Breast epithelium (tissue), 4 donors: Measurements from ENCODE around the gene EPC1. TPM values are rescaled to one million over a fixed set of nuclear protein-coding genes. Genes with fewer than 3 reads are reported as not detected.

ENCODE experiments used
- DNase-seq, 2 donors: peaks; one replicate each; pipeline ENCODE4 v3.0.0-alpha.2; 2019; ENCODE audit warnings: low spot score in 2 of 2
- H3K27ac ChIP-seq, 2 donors: fragments of 200-600 bp; sonication (generic) in 1 of 2; one replicate each; pipeline ENCODE4 v1.5.1; 2016 to 2019; ENCODE audit warnings: mild to moderate bottlenecking in 1 of 2
- H3K27me3 ChIP-seq, 2 donors: fragments of 200-600 bp; sonication (generic) in 1 of 2; one replicate each; pipeline versions ENCODE4 v1.5.1 to v1.6.0; 2017 to 2019; ENCODE audit warnings: control low read depth in 1 of 2, mild to moderate bottlenecking in 1 of 2
- H3K36me3 ChIP-seq: fragments of 200-600 bp; one replicate; pipeline ENCODE4 v1.5.1; 2019
- H3K4me1 ChIP-seq, 2 donors: fragments of 200-600 bp; sonication (generic); one replicate each; pipeline ENCODE4 v1.5.1; 2016 to 2019; ENCODE audit warnings: control low read depth in 1 of 2
- H3K4me3 ChIP-seq, 3 donors: fragments of 200-600 bp; sonication (generic); 1 replicate in 2 of 3; 2 replicates in 1 of 3; pipeline ENCODE4 v1.5.1; 2016 to 2019; ENCODE audit warnings: mild to moderate bottlenecking in 3 of 3, moderate library complexity in 2 of 3
- H3K9me3 ChIP-seq, 2 donors: fragments of 200-600 bp; sonication (generic) in 1 of 2; one replicate each; pipeline ENCODE4 v1.5.1; 2016 to 2019; ENCODE audit warnings: control low read depth in 1 of 2
- POLR2A ChIP-seq: fragments of 450-650 bp; IDR thresholded peaks from one replicate; pipeline ENCODE4 v1.6.1; 2016; ENCODE audit warnings: antibody characterized with exemption, mild to moderate bottlenecking, moderate library complexity
- POLR2AphosphoS5 ChIP-seq, 3 donors: sonication (generic); formaldehyde crosslinking; IDR thresholded peaks; one replicate each; pipeline ENCODE4 v1.6.1; 2017; ENCODE audit warnings: antibody characterized with exemption in 3 of 3
- intact Hi-C: fragments of 100-400 bp; cut with DNase I; formaldehyde crosslinking; loops from one replicate; pipeline ENCODE4 v1.15.1; 2023; ENCODE audit warnings: low total_unique reads
- total RNA-seq, 3 donors: library from RNA; depleted of rRNA; stranded (reverse); fragments of >200 nt; gene quantifications; one replicate each; pipeline ENCODE4 v1.1.0, GENCODE V29; 2016
- TF ChIP-seq, protein P1 (sequence below), 3 donors: fragments of 450-650 bp; IDR thresholded peaks; one replicate each; pipeline ENCODE4 v1.5.1; 2016 to 2017; ENCODE audit warnings: antibody characterized with exemption in 3 of 3, mild to moderate bottlenecking in 3 of 3, moderate library complexity in 3 of 3

EPC1 gene
- total RNA-seq, 3 donors from 2014 or later = 49.4 to 78.7 (median 60.0) TPM

DNA sequence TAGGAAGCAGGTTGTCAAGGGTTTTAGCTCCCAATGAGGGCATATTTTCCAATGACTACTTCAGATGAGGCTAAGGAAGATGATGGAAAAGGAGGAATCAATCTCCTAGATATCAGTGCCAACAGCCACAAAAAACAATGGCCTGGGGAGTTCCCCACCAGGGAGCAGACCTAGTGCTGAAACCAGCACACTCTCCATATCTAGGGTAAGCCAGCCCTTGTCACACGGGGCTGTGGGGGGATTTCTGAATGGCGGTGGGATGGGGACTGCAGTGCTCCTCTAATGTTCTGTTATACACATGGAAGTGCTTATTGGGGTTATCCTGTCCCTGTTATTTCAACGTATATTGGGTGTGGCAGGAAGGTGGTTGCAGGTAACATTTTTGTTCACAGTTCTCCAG is 18.5 kb downstream of the EPC1 start:
- Histone ChIP-seq H3K27ac (no peak overlapping the region), H3K36me3 (no peaks in the 10 kb centered on the region), H3K4me1 (peaks cover 0 to 9% of the 10 kb centered on the region in 2 donors), H3K4me3 (no peak overlapping the region), H3K27me3 (no peaks in the 10 kb centered on the region), H3K9me3 (no peaks in the 10 kb centered on the region)
- TF ChIP-seq, protein P1, sequence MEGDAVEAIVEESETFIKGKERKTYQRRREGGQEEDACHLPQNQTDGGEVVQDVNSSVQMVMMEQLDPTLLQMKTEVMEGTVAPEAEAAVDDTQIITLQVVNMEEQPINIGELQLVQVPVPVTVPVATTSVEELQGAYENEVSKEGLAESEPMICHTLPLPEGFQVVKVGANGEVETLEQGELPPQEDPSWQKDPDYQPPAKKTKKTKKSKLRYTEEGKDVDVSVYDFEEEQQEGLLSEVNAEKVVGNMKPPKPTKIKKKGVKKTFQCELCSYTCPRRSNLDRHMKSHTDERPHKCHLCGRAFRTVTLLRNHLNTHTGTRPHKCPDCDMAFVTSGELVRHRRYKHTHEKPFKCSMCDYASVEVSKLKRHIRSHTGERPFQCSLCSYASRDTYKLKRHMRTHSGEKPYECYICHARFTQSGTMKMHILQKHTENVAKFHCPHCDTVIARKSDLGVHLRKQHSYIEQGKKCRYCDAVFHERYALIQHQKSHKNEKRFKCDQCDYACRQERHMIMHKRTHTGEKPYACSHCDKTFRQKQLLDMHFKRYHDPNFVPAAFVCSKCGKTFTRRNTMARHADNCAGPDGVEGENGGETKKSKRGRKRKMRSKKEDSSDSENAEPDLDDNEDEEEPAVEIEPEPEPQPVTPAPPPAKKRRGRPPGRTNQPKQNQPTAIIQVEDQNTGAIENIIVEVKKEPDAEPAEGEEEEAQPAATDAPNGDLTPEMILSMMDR (IDR thresholded peaks at IDR 0.05) = no peak
- TF ChIP-seq POLR2AphosphoS5 (IDR thresholded peaks at IDR 0.05) = no peak
- no peak for TF ChIP-seq POLR2A
- intact Hi-C loops = no loop called here
- DNase-seq = no peak

DNA sequence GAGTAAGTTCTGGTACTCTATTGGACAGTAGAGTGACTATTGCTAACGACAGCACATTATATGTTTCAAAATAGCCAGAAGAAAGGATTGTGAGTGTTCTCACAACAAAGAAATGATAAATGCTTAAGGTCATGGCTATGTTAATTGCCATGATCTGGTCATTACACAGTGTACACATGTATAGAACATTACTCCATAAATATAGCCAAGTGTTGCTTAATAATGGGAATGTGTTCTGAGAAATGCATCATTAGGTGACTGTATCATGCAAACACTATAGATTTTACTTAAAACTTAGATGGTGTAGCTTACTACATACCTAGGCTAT is 19.6 kb downstream of the EPC1 start:
- TF ChIP-seq POLR2AphosphoS5 (IDR thresholded peaks at IDR 0.05) (no peak), POLR2A (no peak)
- TF ChIP-seq, protein P1 (IDR thresholded peaks at IDR 0.05) = no peak
- Histone ChIP-seq H3K9me3 (no peaks in the 10 kb centered on the region), H3K4me3 (no peak overlapping the region), H3K36me3 (no peaks in the 10 kb centered on the region), H3K27me3 (no peaks in the 10 kb centered on the region), H3K4me1 (peaks cover 0 to 9% of the 10 kb centered on the region in 2 donors), H3K27ac (no peak overlapping the region)
- DNase-seq = no peak
- intact Hi-C loops = no loop called here

DNA sequence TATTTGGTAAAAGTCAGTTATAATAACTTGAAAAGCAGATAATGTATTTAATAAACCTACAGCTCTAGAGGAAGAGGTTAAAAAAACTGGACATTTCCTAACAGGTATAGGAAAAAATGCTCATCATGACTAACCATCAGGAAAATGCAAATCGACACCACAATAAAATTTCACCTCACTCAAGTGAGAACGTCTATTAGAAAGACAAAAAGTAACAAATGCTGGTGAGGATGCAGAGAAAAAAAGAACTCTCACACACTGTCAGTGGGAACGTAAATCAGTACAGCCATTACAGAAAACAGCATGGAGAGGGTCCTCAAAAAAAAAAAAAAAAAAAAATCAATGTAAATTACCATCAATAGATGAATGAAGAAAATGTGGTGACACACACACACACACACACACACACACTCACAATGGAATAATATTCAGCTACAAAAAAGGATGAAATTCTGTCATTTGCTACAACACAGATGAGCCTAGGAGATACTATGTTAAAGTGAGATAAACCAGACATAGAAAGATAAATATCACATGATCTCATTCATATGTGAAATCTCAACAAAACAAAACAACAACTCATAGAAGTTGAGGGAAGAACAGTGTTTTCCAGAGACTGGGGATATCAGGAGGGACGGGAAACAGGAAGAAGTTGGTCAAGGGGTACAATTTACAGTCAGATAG is 20.1 kb downstream of the EPC1 start:
- H3K9me3 ChIP-seq = no peaks in the 10 kb centered on the region
- H3K36me3 ChIP-seq = no peaks in the 10 kb centered on the region
- TF ChIP-seq POLR2AphosphoS5 (IDR thresholded peaks at IDR 0.05) (no peak), POLR2A (no peak)
- TF ChIP-seq, protein P1 (IDR thresholded peaks at IDR 0.05) = no peak
- no peak overlapping the region for H3K4me3 ChIP-seq
- DNase-seq = no peak
- H3K27ac ChIP-seq = no peak overlapping the region
- H3K27me3 ChIP-seq = no peaks in the 10 kb centered on the region
- peaks cover 0 to 5% of the 10 kb centered on the region in 2 donors for H3K4me1 ChIP-seq
- intact Hi-C loops = no loop called here

DNA sequence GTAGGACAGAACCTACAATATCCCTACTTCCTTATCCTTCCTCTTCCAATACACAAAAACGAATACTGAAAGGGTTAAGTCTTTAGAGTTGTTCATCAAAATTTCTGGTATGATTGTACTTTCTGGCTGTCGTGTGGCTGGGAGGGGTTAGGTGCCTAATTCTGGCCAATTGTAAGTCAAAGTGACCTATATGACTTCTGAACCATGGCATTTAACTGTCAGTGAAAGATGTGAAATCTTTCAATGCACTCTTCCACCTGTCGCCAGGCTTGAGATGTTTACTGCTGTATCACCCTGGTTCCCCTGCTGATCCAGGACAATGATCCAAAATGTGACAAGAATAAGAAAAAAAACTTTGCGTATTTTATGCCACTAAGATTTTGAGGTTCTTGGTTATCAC is 20.8 kb downstream of the EPC1 start:
- no peak for DNase-seq
- Histone ChIP-seq H3K9me3 (no peaks in the 10 kb centered on the region), H3K27ac (no peak overlapping the region), H3K4me1 (peaks cover 0 to 5% of the 10 kb centered on the region in 2 donors), H3K36me3 (no peaks in the 10 kb centered on the region), H3K27me3 (no peaks in the 10 kb centered on the region), H3K4me3 (no peak overlapping the region)
- TF ChIP-seq, protein P1 (IDR thresholded peaks at IDR 0.05) = no peak
- no peak for TF ChIP-seq POLR2A
- no peak for TF ChIP-seq POLR2AphosphoS5 (IDR thresholded peaks at IDR 0.05)
- intact Hi-C loops = no loop called here

DNA sequence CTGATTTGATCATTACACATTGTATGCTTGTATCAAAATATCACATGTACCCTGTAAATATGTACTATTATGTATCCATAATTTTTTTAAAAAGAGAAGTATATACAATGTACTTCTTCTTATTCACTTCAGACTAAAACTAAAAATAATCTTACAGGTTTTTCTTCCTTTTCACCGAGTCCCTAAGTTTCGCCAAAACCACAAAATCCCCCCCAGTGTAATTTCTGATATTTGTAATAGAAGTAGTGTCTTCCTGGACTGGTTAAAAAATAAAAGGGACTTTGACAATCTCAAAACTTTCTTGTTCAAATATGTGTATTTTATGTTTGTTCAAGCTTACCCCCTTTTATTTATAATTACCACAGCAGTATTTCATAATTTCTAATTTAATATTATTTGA is 23.9 kb downstream of the EPC1 start:
- Histone ChIP-seq H3K27me3 (no peaks in the 10 kb centered on the region), H3K4me3 (no peak overlapping the region), H3K27ac (no peak overlapping the region), H3K36me3 (no peaks in the 10 kb centered on the region), H3K4me1 (peaks cover 0 to 5% of the 10 kb centered on the region in 2 donors), H3K9me3 (no peaks in the 10 kb centered on the region)
- TF ChIP-seq POLR2AphosphoS5 (IDR thresholded peaks at IDR 0.05) = no peak
- TF ChIP-seq POLR2A = no peak
- TF ChIP-seq, protein P1 (IDR thresholded peaks at IDR 0.05) = no peak
- DNase-seq = no peak
- intact Hi-C loops = no loop called here
